K562 (cell line): ENCODE results near the gene NAGLU. TPM values are rescaled to one million over a fixed set of nuclear protein-coding genes. Genes with fewer than 3 reads are reported as not detected.
A peak's percentile ranks its signal among the peaks of the same experiment; 100 is the strongest.

Source experiments
- CHD4 ChIP-seq: fragments of 200-600 bp; sonication (generic); IDR thresholded peaks from 3 replicates; pipeline ENCODE4 v1.6.1; 2012; ENCODE audit warnings: low read depth, mild to moderate bottlenecking, mixed read lengths, low read length, inconsistent platforms; ENCODE audit not compliant: insufficient read depth, insufficient replicate concordance, poor library complexity, severe bottlenecking
- FOXK2 ChIP-seq, 2 experiments: fragments of 450-650 bp; IDR thresholded peaks in 1 of 2; conservative IDR thresholded peaks in 1 of 2; 2 replicates each; pipeline ENCODE4 v1.6.1; 2016; ENCODE audit warnings: low read depth in 2 of 2, mild to moderate bottlenecking in 1 of 2
- FOXM1 ChIP-seq, 2 experiments: fragments of 450-650 bp in 1 of 2; sonication (generic) in 1 of 2; formaldehyde crosslinking in 1 of 2; IDR thresholded peaks; 2 replicates each; pipeline versions ENCODE4 v1.6.1 to v1.9.0; 2017 to 2022; ENCODE audit warnings: low read depth in 2 of 2, mild to moderate bottlenecking in 2 of 2, missing genetic modification reagents in 1 of 2, moderate library complexity in 1 of 2
- HLTF ChIP-seq: fragments of 450-650 bp; IDR thresholded peaks from 2 replicates; pipeline ENCODE4 v1.6.1; 2016
- MEIS2 ChIP-seq: fragments of 450-650 bp; IDR thresholded peaks from 2 replicates; pipeline ENCODE4 v1.6.1; 2014; ENCODE audit warnings: mild to moderate bottlenecking; ENCODE audit not compliant: partially characterized antibody
- MYBL2 ChIP-seq, 2 experiments: fragments of 450-650 bp in 1 of 2; sonication (generic) in 1 of 2; formaldehyde crosslinking in 1 of 2; IDR thresholded peaks; 2 replicates each; pipeline versions ENCODE4 v1.6.1 to v1.8.1; 2017 to 2022; ENCODE audit warnings: borderline replicate concordance in 1 of 2, inconsistent platforms in 1 of 2, low read depth in 1 of 2, mild to moderate bottlenecking in 1 of 2, missing genetic modification reagents in 1 of 2, moderate library complexity in 1 of 2
- NBN ChIP-seq: fragments of 450-650 bp; IDR thresholded peaks from 2 replicates; pipeline ENCODE4 v1.6.1; 2016; ENCODE audit warnings: low read depth, mild to moderate bottlenecking
- SIRT6 ChIP-seq: IDR thresholded peaks from one replicate; pipeline ENCODE4 v1.6.1; 2012; ENCODE audit warnings: low read depth, mild to moderate bottlenecking, control low read depth, inconsistent platforms, low read length, moderate library complexity
- SP2 ChIP-seq: IDR thresholded peaks from 2 replicates; pipeline ENCODE4 v1.6.1; 2011; ENCODE audit warnings: mild to moderate bottlenecking, low read depth, low read length, moderate library complexity; ENCODE audit not compliant: poor library complexity, severe bottlenecking; ENCODE audit errors: extremely low read depth
- ZNF24 ChIP-seq: fragments of 450-650 bp; IDR thresholded peaks from 2 replicates; pipeline ENCODE4 v1.6.1; 2016
- polyA plus RNA-seq, 8 experiments: library from polyadenylated mRNA; depleted of rRNA in 4 of 8; stranded (reverse) in 5 of 8; unstranded in 3 of 8; fragments of >200 nt; fragmentation: Nextera tagmentation in 2 of 8; fragmentation: Illumina TruSeq in 1 of 8; extraction: Ambion mirVana in 2 of 8; extraction: Trizol in 1 of 8; gene quantifications; 2 replicates each; pipeline versions ENCODE4 v1.2.1 to v1.2.3, GENCODE V29; 2011 to 2014; ENCODE audit warnings: inconsistent platforms in 1 of 8, missing spikeins in 1 of 8
- total RNA-seq, 7 experiments: library from RNA; depleted of rRNA in 6 of 7; stranded (reverse); fragments of >200 nt in 6 of 7; fragmentation: Illumina TruSeq in 2 of 7; extraction: Trizol in 2 of 7; gene quantifications; 2 replicates each; pipeline versions ENCODE4 v1.2.1 to v1.2.3, GENCODE V29; 2011 to 2021; ENCODE audit warnings: low replicate concordance in 1 of 7
- TF ChIP-seq, protein P1 (sequence below): sonication (generic); formaldehyde crosslinking; IDR thresholded peaks from 2 replicates; pipeline ENCODE4 v1.9.0; 2022; ENCODE audit warnings: mild to moderate bottlenecking, missing genetic modification reagents
- TF ChIP-seq, protein P2 (sequence below): sonication (generic); formaldehyde crosslinking; IDR thresholded peaks from 2 replicates; pipeline ENCODE4 v1.8.1; 2023; ENCODE audit warnings: mild to moderate bottlenecking, missing genetic modification reagents
- TF ChIP-seq, protein P3 (sequence below): sonication (generic); formaldehyde crosslinking; IDR thresholded peaks from 2 replicates; pipeline ENCODE4 v1.8.0; 2022; ENCODE audit warnings: mild to moderate bottlenecking, missing genetic modification reagents

Gene NAGLU
- total and polyA plus RNA-seq, 9 of the 15 experiments (the other 6 are each of a cell fraction or from before 2014, with no cell fraction given): 0.04 to 21.5 (median 8.5) TPM

- TF ChIP-seq CHD4: no peak
- TF ChIP-seq ZNF24: 0 out of 2 replicates have a peak, but pooled peaks have one; percentile 16
- TF ChIP-seq, protein P1, sequence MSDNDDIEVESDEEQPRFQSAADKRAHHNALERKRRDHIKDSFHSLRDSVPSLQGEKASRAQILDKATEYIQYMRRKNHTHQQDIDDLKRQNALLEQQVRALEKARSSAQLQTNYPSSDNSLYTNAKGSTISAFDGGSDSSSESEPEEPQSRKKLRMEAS (CRISPR knock-in tag): peak; percentile 67; the same call in 1 of the 2 replicates
- no peak for TF ChIP-seq MYBL2 (IDR thresholded peaks at IDR 0.05; ENCODE audit: low read depth)
- no peak for TF ChIP-seq MYBL2 (CRISPR knock-in tag; IDR thresholded peaks at IDR 0.05; ENCODE audit: borderline replicate concordance)
- TF ChIP-seq, protein P2, sequence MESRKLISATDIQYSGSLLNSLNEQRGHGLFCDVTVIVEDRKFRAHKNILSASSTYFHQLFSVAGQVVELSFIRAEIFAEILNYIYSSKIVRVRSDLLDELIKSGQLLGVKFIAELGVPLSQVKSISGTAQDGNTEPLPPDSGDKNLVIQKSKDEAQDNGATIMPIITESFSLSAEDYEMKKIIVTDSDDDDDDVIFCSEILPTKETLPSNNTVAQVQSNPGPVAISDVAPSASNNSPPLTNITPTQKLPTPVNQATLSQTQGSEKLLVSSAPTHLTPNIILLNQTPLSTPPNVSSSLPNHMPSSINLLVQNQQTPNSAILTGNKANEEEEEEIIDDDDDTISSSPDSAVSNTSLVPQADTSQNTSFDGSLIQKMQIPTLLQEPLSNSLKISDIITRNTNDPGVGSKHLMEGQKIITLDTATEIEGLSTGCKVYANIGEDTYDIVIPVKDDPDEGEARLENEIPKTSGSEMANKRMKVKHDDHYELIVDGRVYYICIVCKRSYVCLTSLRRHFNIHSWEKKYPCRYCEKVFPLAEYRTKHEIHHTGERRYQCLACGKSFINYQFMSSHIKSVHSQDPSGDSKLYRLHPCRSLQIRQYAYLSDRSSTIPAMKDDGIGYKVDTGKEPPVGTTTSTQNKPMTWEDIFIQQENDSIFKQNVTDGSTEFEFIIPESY: no peak
- TF ChIP-seq, protein P3, sequence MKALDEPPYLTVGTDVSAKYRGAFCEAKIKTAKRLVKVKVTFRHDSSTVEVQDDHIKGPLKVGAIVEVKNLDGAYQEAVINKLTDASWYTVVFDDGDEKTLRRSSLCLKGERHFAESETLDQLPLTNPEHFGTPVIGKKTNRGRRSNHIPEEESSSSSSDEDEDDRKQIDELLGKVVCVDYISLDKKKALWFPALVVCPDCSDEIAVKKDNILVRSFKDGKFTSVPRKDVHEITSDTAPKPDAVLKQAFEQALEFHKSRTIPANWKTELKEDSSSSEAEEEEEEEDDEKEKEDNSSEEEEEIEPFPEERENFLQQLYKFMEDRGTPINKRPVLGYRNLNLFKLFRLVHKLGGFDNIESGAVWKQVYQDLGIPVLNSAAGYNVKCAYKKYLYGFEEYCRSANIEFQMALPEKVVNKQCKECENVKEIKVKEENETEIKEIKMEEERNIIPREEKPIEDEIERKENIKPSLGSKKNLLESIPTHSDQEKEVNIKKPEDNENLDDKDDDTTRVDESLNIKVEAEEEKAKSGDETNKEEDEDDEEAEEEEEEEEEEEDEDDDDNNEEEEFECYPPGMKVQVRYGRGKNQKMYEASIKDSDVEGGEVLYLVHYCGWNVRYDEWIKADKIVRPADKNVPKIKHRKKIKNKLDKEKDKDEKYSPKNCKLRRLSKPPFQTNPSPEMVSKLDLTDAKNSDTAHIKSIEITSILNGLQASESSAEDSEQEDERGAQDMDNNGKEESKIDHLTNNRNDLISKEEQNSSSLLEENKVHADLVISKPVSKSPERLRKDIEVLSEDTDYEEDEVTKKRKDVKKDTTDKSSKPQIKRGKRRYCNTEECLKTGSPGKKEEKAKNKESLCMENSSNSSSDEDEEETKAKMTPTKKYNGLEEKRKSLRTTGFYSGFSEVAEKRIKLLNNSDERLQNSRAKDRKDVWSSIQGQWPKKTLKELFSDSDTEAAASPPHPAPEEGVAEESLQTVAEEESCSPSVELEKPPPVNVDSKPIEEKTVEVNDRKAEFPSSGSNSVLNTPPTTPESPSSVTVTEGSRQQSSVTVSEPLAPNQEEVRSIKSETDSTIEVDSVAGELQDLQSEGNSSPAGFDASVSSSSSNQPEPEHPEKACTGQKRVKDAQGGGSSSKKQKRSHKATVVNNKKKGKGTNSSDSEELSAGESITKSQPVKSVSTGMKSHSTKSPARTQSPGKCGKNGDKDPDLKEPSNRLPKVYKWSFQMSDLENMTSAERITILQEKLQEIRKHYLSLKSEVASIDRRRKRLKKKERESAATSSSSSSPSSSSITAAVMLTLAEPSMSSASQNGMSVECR (CRISPR knock-in tag): peak; percentile 83
- TF ChIP-seq SP2: no peak
- TF ChIP-seq FOXK2 (conservative IDR thresholded peaks at IDR 0.05 in 1 of 2, IDR thresholded peaks at IDR 0.05 in 1 of 2; ENCODE audit: low read depth in 2 of 2): peak; percentile 21 to 55; a peak in 1 of 4 replicates
- peak; percentile 78 for TF ChIP-seq MEIS2
- no peak for TF ChIP-seq FOXM1 (IDR thresholded peaks at IDR 0.05; ENCODE audit: low read depth)
- TF ChIP-seq FOXM1 (CRISPR knock-in tag; IDR thresholded peaks at IDR 0.05; ENCODE audit: low read depth): no peak
- peak; percentile 51; the same call in 1 of the 2 replicates for TF ChIP-seq NBN
- 0 out of 2 replicates have a peak, but pooled peaks have one; percentile 54 for TF ChIP-seq HLTF
- no peak for TF ChIP-seq SIRT6
Observed at GRCh38 chr17:42553161-42553818, 17.2 kb downstream of the NAGLU start (continued).
